WTC11 (cell line): ENCODE data around the gene CSNK1E.

Experiments
- ARID4B ChIP-seq: sonication (generic); formaldehyde crosslinking; IDR thresholded peaks from 2 replicates; pipeline ENCODE4 v1.8.0; 2023; ENCODE audit warnings: missing genetic modification reagents, mild to moderate bottlenecking, borderline replicate concordance
- ATF2 ChIP-seq: sonication (generic); formaldehyde crosslinking; IDR thresholded peaks from 2 replicates; pipeline ENCODE4 v1.8.1; 2022; ENCODE audit warnings: low read depth, missing genetic modification reagents, borderline replicate concordance
- CREM ChIP-seq: sonication (generic); formaldehyde crosslinking; IDR thresholded peaks from 2 replicates; pipeline ENCODE4 v1.8.1; 2022; ENCODE audit warnings: mild to moderate bottlenecking, missing genetic modification reagents, moderate library complexity
- CTCF ChIP-seq: fragments of 200-600 bp; IDR thresholded peaks from 2 replicates; pipeline ENCODE4 v1.8.0; 2022; ENCODE audit warnings: antibody characterized with exemption
- FOXP1 ChIP-seq: sonication (generic); formaldehyde crosslinking; IDR thresholded peaks from 2 replicates; pipeline ENCODE4 v1.8.0; 2022; ENCODE audit warnings: missing genetic modification reagents, mild to moderate bottlenecking, moderate library complexity, borderline replicate concordance
- MAX ChIP-seq: sonication (generic); formaldehyde crosslinking; IDR thresholded peaks from 2 replicates; pipeline ENCODE4 v1.8.0; 2022; ENCODE audit warnings: mild to moderate bottlenecking, missing genetic modification reagents
- NFYB ChIP-seq: sonication (generic); formaldehyde crosslinking; conservative IDR thresholded peaks from 2 replicates; pipeline ENCODE4 v1.8.0; 2022; ENCODE audit warnings: low read depth, missing genetic modification reagents
- OVOL2 ChIP-seq: fragments of 250-450 bp; sonication (Bioruptor Pico); IDR thresholded peaks from 2 replicates; pipeline ENCODE4 v1.9.0; 2021; ENCODE audit warnings: mild to moderate bottlenecking, borderline replicate concordance
- SP1 ChIP-seq: sonication (generic); formaldehyde crosslinking; conservative IDR thresholded peaks from 2 replicates; pipeline ENCODE4 v1.8.1; 2022; ENCODE audit warnings: missing genetic modification reagents
- ZNF138 ChIP-seq: sonication (generic); formaldehyde crosslinking; conservative IDR thresholded peaks from 2 replicates; pipeline ENCODE4 v1.8.1; 2022; ENCODE audit warnings: mild to moderate bottlenecking, moderate library complexity, missing genetic modification reagents
- TF ChIP-seq, protein P1 (sequence below): sonication (generic); formaldehyde crosslinking; IDR thresholded peaks from 2 replicates; pipeline ENCODE4 v1.8.1; 2023; ENCODE audit warnings: mild to moderate bottlenecking, missing genetic modification reagents
- TF ChIP-seq, protein P2 (sequence below): fragments of 250-450 bp; sonication (Bioruptor Pico); IDR thresholded peaks from 2 replicates; pipeline ENCODE4 v1.9.0; 2021; ENCODE audit warnings: mild to moderate bottlenecking
- TF ChIP-seq, protein P3 (sequence below): sonication (generic); formaldehyde crosslinking; IDR thresholded peaks from 2 replicates; pipeline ENCODE4 v1.8.1; 2022; ENCODE audit warnings: missing genetic modification reagents, borderline replicate concordance

- TF ChIP-seq ATF2 (CRISPR knock-in tag) (no peak), NFYB (no peak), CTCF (no peak), ZNF138 (CRISPR knock-in tag) (no peak), MAX (CRISPR knock-in tag) (no peak), SP1 (CRISPR knock-in tag) (no peak), ARID4B (CRISPR knock-in tag) (no peak), CREM (CRISPR knock-in tag) (no peak), OVOL2 (CRISPR knock-in tag) (no peak), FOXP1 (CRISPR knock-in tag) (no peak)
- TF ChIP-seq, protein P1, sequence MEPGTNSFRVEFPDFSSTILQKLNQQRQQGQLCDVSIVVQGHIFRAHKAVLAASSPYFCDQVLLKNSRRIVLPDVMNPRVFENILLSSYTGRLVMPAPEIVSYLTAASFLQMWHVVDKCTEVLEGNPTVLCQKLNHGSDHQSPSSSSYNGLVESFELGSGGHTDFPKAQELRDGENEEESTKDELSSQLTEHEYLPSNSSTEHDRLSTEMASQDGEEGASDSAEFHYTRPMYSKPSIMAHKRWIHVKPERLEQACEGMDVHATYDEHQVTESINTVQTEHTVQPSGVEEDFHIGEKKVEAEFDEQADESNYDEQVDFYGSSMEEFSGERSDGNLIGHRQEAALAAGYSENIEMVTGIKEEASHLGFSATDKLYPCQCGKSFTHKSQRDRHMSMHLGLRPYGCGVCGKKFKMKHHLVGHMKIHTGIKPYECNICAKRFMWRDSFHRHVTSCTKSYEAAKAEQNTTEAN = no peak
- TF ChIP-seq, protein P2, sequence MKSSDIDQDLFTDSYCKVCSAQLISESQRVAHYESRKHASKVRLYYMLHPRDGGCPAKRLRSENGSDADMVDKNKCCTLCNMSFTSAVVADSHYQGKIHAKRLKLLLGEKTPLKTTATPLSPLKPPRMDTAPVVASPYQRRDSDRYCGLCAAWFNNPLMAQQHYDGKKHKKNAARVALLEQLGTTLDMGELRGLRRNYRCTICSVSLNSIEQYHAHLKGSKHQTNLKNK (CRISPR knock-in tag) = no peak
- TF ChIP-seq, protein P3, sequence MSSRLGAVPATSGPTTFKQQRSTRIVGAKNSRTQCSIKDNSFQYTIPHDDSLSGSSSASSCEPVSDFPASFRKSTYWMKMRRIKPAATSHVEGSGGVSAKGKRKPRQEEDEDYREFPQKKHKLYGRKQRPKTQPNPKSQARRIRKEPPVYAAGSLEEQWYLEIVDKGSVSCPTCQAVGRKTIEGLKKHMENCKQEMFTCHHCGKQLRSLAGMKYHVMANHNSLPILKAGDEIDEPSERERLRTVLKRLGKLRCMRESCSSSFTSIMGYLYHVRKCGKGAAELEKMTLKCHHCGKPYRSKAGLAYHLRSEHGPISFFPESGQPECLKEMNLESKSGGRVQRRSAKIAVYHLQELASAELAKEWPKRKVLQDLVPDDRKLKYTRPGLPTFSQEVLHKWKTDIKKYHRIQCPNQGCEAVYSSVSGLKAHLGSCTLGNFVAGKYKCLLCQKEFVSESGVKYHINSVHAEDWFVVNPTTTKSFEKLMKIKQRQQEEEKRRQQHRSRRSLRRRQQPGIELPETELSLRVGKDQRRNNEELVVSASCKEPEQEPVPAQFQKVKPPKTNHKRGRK (CRISPR knock-in tag) = no peak
These were observed 61.5 kb downstream of the CSNK1E start for GRCh38 chr22:38255697-38256096.
